GM12891 (cell line): ENCODE results near the gene CROCC2.
A peak's percentile ranks its signal among the peaks of the same experiment; 100 is the strongest.

ENCODE experiments used
- DNase-seq: peaks from one replicate; pipeline ENCODE4 v3.0.0; 2011; ENCODE audit warnings: low spot score; ENCODE audit not compliant: insufficient read length
- FAIRE-seq: peaks from 2 replicates; lab custom pipeline; 2011; peaks lifted over from hg19 to GRCh38; lab: Jason Lieb, UNC
- PAX5 ChIP-seq: IDR thresholded peaks from 2 replicates; pipeline ENCODE4 v1.6.1; 2011; ENCODE audit warnings: low read length, moderate library complexity, mild to moderate bottlenecking; ENCODE audit not compliant: insufficient read depth, severe bottlenecking
- POLR2A ChIP-seq: IDR thresholded peaks from 2 replicates; pipeline ENCODE4 v1.6.1; 2011; ENCODE audit warnings: low read depth, low read length, control low read depth
- POLR2AphosphoS5 ChIP-seq: IDR thresholded peaks from 2 replicates; pipeline ENCODE4 v1.6.1; 2011; ENCODE audit warnings: low read depth, low read length, control low read depth
- POU2F2 ChIP-seq: IDR thresholded peaks from 2 replicates; pipeline ENCODE4 v1.6.1; 2011; ENCODE audit warnings: low read depth, mild to moderate bottlenecking, control low read depth, low read length, moderate library complexity
- SPI1 ChIP-seq: IDR thresholded peaks from 2 replicates; pipeline ENCODE4 v1.6.1; 2011; ENCODE audit warnings: low read depth, low read length, control low read depth
- TAF1 ChIP-seq: IDR thresholded peaks from 2 replicates; pipeline ENCODE4 v1.6.1; 2011; ENCODE audit warnings: low read depth, low read length, control low read depth

The CROCC2 gene

DNA sequence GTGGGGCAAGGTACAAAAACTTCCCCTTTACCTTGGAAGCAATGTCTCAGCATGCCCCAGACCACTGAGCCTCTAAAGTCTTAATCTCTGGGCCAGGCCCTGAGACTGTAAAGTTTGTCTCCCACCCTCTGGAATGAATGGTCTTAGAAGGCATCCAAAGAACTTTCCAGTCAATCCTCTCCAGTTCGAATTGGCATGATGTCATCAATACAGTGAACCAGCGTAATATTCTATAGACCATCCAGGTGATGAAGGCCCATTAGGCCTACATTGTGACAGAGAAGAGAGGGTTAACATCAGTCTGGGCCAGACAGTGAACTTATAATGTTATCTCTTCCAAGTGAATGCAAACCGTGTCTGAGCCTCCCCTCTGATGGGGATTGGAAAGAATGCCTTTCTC lies 21.4 kb upstream of the CROCC2 start:
- FAIRE-seq (no peak), DNase-seq (no peak)
- TF ChIP-seq POLR2A (no peak), SPI1 (no peak), TAF1 (no peak), POLR2AphosphoS5 (no peak), PAX5 (no peak), POU2F2 (no peak)

DNA sequence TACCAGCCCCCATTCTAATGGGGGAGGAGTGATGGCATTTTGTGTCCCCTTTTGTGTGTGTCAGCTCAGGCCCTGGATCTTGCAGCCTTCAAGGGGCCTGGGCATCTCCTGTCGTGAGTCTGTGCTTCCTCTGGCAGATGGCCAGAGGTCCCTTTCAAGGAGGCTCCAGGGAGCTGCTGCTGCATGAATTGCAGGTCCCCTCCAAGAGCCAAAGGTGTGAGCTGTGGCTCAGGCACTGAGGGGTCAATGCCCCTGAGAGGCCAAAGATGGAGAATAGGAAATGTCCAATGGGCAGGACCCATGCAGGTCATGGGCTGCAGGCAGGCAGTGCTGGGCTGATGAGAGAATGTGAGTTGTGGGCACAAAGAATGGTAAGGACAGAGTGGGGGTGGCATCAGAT lies 20.6 kb upstream of the CROCC2 start:
- TF ChIP-seq POLR2AphosphoS5 (no peak), POLR2A (no peak), TAF1 (no peak), POU2F2 (no peak), PAX5 (no peak), SPI1 (no peak)
- no peak for FAIRE-seq

DNA sequence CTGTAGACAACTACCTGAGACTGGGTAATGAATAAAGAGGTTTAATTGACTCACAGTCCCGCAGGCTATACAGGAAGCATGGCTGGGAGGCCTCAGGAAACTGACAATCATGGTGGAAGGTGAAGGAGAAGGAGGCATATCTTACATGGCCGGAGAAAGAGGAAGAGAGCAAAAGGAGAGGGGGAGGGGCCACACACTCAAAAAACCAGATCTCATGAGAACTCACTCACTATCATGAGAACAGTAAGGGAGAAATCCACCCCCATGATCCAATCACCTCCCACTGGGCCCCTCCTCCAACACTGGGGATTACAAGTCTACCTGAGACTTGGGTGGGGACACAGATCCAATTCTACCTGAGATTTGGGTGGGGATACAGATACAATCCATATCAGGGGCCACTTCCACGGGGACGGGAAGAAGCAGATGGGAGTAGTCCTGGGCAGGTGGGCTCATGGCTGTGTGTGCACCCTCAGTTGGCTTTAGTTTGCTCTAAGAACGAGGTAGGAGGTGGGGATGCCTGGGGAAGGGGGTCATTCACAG lies 20.0 kb upstream of the CROCC2 start:
- FAIRE-seq = peak; percentile 33
- no peak for DNase-seq
- TF ChIP-seq PAX5 (no peak), SPI1 (peak; percentile 49; the same call in 1 of the 2 replicates)

More for the DNA sequence above, 20.6 kb upstream of the CROCC2 start:
- no peak for DNase-seq

DNA sequence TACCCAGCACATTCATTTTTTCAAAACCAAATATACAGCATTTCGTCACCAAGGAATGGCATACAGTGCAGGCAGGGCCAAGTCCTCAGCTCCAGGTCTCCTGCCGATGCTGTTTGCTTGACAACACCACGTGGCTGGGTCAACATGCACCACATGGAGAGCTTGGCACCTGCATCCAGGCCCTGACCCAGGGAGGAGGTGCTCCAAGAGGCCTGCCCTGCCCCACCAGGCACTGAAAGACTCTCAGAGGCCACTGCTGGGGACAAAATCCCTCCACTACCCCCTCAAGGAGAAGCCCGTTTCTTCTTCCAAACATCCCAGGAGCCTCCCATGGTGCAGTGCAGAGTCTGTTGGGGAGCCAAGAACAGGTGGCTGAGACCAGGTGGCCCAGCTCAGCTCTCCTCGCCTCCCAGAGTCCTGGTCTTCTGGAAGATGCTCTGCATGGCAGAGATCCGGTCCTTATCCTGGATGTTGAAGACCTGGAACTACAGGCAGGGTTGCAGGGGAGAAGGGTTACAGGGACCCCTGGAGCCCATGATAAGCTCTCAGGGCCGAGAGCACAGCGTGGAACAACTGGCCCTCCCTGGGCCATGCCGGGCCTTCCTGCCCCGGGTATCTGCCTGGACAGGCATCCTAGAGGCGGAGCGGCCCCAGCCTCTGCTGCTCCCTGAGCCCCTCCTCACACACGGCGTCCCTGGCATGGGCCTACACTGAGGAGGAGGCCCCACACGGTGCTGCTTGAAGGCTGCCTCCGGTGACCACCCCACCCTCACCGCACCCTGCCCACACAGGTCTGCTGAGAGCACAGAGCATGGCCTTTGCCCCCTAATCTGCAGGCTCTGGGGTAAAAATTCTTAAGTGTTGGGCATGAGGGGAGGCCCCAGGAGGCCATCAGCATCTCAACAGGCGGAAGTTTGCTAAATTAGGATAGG lies 19.2 kb upstream of the CROCC2 start:
- TF ChIP-seq POLR2A (no peak), SPI1 (no peak), PAX5 (no peak), POLR2AphosphoS5 (no peak), POU2F2 (no peak), TAF1 (no peak)
- no peak for FAIRE-seq
- DNase-seq = no peak

DNA sequence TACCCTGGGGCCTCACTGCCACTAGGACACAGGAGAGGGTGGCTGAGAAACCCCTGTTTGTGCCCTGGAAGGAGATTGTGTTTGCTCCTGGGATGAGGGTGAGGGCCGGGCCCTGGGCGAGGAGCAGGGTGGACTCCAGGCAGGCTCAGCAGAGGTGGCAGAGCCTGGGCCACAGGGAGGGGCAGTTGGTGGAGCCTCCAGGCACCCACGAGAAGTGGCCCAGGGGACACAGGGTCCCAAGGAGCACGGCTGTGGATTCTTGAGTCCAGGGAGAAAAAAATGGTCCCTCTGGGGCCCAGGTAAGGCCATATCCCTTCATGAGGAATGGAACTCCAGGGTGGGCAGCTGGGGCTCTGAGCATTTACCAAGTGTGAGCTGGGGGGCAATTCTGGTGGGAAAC lies 18.5 kb upstream of the CROCC2 start:
- TF ChIP-seq POLR2A = no peak
- no peak for TF ChIP-seq TAF1
- TF ChIP-seq POLR2AphosphoS5 = no peak
- TF ChIP-seq SPI1 = no peak
- no peak for TF ChIP-seq PAX5
- no peak for TF ChIP-seq POU2F2
- FAIRE-seq (no peak), DNase-seq (no peak)

DNA sequence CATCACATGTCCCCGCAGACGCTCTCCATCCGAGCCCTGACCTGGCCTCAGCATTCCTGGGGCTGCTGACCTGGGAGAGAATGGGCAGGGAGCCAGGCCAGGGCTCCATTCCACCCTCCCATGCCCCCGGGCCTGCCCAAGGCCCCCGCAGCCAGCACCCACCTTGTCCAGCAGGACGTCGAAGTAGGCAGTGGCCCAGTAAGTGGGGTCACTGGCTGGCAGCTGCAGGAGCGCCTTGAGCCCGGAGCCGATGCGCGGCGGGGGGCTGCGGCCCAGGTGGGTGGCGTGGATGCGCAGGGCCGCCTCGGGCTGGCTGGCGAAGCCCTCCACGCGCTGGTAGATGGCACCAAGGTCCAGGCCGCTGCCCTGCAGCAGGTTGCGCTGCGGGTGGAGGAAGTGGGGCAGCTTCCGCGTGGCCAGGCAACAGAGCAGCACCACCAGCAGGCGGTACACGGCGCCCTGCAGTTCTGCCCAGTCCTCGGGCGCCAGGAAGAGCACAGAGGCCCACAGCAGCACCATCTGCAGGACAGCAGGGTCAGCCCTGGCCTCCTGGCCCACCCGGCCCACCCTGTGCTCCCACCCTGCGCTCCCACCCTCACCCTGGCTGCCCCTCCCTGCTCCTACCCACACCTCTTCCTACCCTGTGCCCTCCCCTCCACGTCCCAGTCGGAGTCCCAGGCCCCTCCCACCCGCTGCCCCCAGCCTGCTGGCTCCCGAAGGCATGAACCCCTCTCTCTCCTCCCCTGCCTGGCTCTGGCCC lies 17.8 kb upstream of the CROCC2 start:
- TF ChIP-seq PAX5 (no peak), POLR2A (no peak), POU2F2 (no peak), TAF1 (no peak), SPI1 (no peak), POLR2AphosphoS5 (no peak)
- FAIRE-seq (no peak), DNase-seq (no peak)

DNA sequence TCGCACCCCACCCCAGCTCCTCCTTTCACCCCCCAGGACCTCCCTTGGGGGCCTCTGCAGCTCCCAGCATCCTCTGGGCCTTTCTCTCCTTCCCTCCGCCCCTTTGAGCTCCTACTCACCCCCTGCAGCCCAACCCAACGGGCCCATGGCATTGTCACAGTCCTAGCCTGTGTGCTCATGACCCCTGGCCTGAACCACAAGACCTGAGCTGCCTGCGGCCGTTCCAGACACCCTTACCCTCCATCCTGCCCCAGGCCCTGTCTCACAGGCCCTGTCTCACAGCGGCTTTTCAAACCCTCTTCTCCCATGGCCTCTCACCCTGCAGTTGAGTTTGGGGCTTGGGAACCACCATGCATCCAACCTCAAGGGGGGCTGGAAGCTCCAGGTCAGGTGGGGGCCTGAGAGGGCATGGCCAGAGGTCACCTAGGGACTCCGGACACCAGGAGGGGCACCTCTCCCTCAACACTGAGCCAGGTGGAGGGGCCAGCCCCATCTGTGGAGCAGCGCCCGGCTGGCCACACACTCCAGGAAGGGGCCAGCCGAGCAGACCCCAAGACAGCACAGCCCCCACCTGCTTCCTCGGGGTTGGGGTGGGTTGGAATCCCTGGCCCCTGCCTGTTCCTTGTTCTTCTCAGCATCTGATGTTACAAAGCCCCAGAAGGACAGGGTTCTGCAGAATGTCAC lies 17.1 kb upstream of the CROCC2 start:
- TF ChIP-seq PAX5 (no peak), POLR2AphosphoS5 (no peak), TAF1 (no peak), POU2F2 (no peak), SPI1 (no peak), POLR2A (no peak)
- FAIRE-seq (no peak), DNase-seq (no peak)

DNA sequence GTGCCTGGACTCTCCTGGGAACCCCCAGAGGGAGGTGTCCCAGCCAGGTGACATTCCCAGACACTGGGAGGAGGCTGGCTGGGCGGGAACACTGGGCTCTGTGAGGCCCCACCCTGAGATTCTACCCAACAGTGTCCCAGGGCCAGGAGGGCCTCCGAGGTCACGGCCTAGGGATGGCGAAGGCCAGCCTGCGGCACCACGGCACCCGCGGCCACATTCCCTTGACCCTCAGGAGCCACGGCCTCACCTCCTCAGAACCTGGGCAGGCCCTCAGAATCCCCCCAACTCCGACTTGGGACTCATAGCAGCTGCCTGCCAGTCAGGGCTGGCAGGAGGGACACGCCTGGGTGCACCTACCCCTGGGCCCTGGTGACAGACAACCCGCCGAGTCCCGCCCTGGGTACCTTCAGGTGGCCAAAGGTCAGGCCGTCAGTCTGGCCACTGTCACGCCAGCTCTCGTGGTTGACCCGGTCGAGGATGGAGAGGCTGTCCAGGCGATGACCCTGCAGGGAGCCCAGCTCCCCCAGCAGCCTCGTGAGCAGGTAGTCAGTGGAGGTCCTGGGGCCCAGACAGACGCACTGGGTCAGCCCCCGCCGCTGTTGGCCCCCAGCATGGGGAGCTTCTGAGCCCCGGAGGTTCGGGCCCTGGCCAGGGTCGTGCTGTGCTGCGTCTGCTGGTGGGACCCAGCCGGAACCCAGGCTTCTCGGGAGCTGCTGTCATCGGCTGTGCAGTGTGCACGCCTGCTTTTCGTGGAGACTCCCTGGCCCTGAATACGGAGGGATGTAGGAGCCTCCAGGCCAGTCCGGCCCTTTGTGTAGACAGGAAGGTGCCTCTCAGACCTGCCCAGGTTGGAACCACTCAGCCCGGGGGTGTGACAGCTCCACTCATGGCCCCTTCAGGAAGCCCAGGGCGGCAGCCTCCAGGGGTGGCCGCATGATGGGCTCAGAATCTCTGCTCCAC lies 16.3 kb upstream of the CROCC2 start:
- no peak for TF ChIP-seq POU2F2
- TF ChIP-seq PAX5 = no peak
- no peak for TF ChIP-seq SPI1
- no peak for TF ChIP-seq TAF1
- TF ChIP-seq POLR2AphosphoS5 = no peak
- TF ChIP-seq POLR2A = no peak
- no peak for FAIRE-seq

More for the DNA sequence above, 16.3 kb upstream of the CROCC2 start:
- no peak for DNase-seq
